Effector CD8-positive, alpha-beta T cell (primary cell): ENCODE results near the gene SHC3.

Source experiments
- DNase-seq: peaks from one replicate; lab custom pipeline; 2025; lab: John Stamatoyannopoulos, UW

SHC3 gene

DNA sequence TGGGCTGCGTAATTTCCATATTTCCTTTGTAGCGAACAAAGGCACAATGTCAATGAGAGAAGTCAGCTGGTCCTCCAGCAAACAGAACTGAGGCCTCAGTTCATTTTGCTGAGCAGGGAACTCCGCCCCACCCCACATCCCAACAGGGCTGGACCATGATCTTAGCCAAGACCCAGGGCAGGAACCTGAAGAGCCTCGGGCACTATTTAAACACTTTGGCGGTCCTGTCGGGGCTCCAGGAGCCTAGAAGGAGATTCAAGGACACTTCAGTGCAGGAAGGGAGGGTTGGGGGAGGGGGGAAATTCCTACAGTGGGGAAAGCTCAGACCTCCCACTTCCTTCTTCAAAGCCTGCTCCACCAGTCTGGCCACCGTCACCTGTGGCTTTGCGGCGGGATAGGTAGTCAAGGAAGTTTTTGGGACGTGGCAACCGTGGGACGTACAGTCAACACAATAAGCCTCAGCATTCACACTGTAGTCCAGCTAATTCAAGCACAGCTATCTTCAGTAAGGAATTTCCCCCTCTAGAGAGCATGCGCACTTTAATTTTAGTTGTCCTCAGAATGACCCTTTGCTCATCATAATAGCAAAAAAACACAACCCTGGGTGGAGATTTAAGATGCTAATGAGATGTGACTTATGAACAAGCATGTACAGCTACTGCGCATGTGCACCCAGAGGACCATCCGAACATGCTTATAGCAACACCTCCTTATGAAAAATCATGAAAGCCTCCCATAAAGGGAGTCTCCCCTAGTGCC lies 156.4 kb downstream of the SHC3 start:
- no peak for DNase-seq

GRCh38 chr9:89021154-89021803 lies 157.3 kb downstream of the SHC3 start:
- DNase-seq: no peak

- DNase-seq: no peak
Measured at GRCh38 chr9:89020754-89021153, 157.9 kb downstream of the SHC3 start.

GRCh38 chr9:89015336-89015735 lies 163.3 kb downstream of the SHC3 start:
- no peak for DNase-seq

GRCh38 chr9:89014153-89014552 lies 164.5 kb downstream of the SHC3 start:
- DNase-seq: no peak

DNA sequence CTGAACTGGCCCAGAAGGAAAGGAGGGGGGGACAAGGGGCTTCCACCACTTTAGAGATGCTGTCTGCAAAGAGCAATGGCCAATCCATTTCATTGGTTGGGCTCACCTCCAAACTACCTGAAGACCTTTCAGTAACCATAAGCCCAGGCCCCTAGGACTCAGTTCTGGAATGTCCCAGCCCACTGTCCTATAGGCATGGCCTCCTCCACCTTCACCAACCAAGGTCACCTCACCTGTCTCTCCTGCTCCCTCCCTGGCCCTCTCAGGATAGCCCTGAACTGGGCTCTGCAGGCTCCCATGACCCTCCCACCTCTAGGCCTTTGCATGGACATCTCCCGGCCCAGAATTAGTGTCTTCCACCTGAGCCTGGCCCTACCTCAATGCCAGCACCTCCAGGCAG lies 165.0 kb downstream of the SHC3 start:
- no peak for DNase-seq

GRCh38 chr9:89012294-89013042 lies 166.2 kb downstream of the SHC3 start:
- no peak for DNase-seq

DNA sequence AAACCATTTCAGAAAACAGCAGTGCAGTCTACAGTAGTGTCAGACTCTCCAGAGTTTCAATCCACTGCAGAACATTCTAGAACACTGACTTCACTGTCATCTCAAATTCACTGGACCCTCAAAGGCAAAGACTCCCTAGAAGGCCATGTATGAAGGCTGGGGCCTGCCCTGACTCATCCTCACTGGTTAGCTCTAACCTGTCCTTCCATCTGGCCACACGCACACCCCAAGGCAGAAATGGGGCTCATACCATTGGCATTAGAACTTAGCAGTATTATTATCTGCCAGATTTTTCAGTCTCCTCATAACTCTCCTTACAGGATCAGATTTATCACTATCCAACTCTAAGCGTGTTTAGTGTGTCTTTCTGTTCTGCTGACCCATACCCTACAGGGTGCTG lies 166.9 kb downstream of the SHC3 start:
- DNase-seq: no peak

DNA sequence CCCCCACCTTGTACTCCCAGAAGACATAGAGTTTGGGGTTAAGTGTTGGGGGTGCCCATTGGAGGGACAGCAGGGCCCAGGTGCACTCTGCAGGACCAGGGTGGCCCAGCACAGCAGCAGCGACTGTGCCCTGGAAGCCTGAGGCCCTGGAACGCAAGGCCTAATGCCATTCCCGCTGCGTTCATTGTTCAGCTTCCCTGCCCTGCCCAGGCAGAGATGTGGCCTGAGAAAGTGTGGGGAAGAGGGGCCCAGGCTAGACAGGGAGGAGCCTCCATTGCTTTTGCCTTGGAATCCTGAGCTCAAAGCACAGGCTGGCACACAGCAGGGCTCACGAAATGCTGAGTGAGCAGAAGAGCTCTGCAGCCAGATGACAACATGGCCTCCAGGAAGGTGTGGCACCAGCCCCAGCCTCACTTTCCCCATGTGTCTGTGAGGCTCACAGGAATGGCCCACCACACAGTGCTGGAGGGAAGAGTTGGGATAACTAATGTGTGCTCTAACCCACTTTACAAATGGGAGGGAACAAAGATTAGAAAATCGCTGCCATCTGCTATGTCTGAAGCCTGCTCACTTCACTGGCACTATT lies 168.0 kb downstream of the SHC3 start:
- DNase-seq: no peak

DNA sequence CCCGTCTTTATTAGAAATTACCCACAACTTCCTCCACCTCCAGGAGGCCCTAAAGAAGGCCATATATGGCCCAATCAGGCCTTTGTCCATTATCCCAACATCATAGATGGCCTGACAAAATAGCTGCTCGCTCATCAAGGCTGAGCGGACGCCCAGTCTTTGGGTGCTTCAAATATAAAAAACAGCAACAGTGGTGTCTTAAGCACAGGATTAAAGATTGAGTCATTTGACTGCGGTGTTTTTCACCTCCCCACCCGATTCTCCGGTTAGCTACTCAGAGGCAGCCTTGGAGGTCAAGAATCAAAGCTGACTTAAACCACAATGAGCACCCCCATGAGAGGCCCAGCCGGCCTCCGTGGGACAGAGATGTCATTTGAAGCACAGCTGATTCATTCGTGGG lies 168.6 kb downstream of the SHC3 start:
- DNase-seq: no peak

DNA sequence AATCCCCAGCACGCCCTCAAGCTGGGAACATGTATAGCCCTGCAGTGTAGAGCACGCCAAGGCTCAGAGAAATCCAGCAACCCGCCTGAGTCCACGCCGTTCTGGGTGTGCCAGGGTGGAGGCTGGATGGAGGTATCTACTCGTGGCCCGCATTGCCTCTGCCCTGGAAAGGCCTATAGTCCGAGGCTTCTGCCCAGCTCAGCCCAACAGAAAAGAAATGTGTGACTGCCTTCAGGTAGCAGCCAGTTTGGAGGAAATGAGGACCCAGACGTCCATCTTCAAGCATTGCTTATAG lies 169.1 kb downstream of the SHC3 start:
- no peak for DNase-seq

DNA sequence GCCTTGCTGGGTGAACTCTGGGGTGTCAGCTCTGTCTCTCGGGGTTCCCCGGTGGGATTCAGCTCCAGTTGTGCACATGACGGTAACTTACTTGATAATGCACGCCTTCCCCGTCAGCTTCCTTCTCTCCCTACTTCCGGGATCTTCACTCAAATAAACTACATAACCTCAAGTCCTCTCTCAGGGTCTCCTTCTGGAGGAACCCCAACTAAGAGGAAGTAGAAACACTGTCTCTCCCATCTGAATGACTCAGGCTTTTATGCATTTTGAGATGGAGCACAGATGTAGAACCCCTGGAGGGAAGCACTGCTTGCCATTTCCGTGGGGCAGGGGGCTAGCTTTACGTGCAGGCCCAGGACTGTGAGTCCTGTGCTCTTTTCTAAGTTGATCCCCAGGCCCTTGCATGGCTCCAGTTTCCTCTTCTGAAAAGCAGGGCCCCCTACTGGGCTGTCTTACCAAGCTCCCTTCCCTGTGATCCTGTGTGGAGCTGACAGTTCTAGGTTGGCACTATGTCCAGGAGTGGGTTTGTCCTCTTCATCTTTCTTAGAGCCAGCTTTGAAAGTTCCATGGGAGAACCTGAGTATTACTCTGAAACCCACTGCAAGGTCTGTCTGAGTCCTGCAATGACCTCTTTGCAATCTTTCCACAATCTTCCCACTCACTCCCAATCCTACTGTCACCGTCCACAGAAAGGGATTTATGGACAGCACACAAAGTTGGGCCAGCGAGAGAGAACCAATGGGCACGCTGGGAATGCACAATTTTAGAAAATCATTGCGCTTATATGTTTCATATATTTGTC lies 169.7 kb downstream of the SHC3 start:
- DNase-seq: no peak

- DNase-seq: no peak
Measured at GRCh38 chr9:89008055-89008743, 170.4 kb downstream of the SHC3 start.

DNA sequence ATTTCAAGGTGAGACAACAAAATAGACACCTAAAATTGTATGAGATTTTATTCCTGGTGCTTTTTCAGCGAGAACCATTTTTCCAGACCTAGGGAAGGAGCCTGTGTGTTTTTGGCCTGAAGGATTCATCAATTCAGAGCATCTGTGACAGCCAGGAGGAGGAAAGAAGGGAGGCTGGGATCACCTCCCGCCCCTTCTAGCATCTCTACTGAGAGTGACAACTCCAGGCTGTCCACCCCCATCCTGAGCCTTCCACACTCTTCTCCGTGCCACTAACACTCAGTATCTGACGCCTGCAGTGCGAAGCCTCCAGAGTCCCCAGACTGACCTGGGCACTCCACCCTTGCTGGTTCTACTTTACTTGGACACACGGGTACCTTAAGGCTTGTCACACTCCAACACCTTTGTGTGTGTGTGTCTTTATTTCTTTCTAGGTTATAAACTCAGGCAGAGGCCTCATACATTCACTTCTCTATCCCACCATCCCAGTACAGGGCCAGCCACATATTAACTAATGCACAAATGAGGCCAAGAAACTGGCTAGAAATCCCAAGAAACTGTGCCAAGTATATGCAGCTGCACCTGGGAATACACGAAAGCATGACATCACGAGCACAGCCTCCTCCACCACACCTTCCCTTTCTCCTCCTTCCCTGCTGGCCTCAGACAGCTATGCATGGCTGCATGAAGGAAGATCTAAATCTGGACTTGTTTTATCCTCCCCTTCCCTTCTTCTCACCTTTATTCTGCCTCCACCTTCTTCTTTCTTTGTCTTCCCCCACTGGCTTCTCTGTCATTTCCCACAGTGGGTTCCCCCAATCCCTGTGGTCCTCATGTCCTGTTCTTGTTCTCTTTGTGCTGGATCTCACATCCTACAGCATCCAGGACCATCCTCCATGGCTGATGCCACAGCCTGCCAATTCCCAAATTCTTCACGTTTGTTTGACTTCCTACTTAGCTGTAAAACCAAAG lies 171.3 kb downstream of the SHC3 start:
- no peak for DNase-seq

GRCh38 chr9:89006267-89006666 lies 172.4 kb downstream of the SHC3 start:
- no peak for DNase-seq

GRCh38 chr9:89005323-89005722 lies 173.3 kb downstream of the SHC3 start:
- DNase-seq: no peak

- DNase-seq: no peak
Measured at GRCh38 chr9:89002987-89003386, 175.6 kb downstream of the SHC3 start.

- no peak for DNase-seq
Measured at GRCh38 chr9:89001917-89002540, 176.6 kb downstream of the SHC3 start.
